Right atrium auricular region (tissue), 2 donors: ENCODE measurements around the gene ZNF521. TPM values are rescaled to one million over a fixed set of nuclear protein-coding genes. Genes with fewer than 3 reads are reported as not detected.

Experiments
- DNase-seq: peaks from one replicate; pipeline ENCODE4 v3.0.0-alpha.2; 2019; ENCODE audit warnings: low spot score
- H3K27ac ChIP-seq, 2 donors: fragments of 200-600 bp; sonication (generic); 1 replicate in 1 of 2; 2 replicates in 1 of 2; pipeline ENCODE4 v1.5.1; 2016 to 2019
- H3K27me3 ChIP-seq, 2 donors: fragments of 200-600 bp; sonication (generic); one replicate each; pipeline versions ENCODE4 v1.5.1 to v1.6.0; 2017 to 2019
- H3K36me3 ChIP-seq: fragments of 200-600 bp; sonication (generic); one replicate; pipeline ENCODE4 v1.5.1; 2016
- H3K4me1 ChIP-seq, 2 donors: fragments of 200-600 bp; sonication (generic); one replicate each; pipeline versions ENCODE4 v1.5.1 to v1.6.0; 2017 to 2019
- H3K4me3 ChIP-seq, 2 donors: fragments of 200-600 bp; sonication (generic); 1 replicate in 1 of 2; 2 replicates in 1 of 2; pipeline ENCODE4 v1.5.1; 2017 to 2019; ENCODE audit warnings: mild to moderate bottlenecking in 1 of 2, moderate library complexity in 1 of 2
- H3K9me3 ChIP-seq, 2 donors: fragments of 200-600 bp; sonication (generic); one replicate each; pipeline ENCODE4 v1.5.1; 2019
- CTCF ChIP-seq, 2 donors: fragments of 200-600 bp; sonication (generic); IDR thresholded peaks; one replicate each; pipeline ENCODE4 v1.5.1; 2019; ENCODE audit warnings: antibody characterized with exemption in 2 of 2
- total RNA-seq, 2 donors: library from RNA; depleted of rRNA; stranded (reverse); fragments of >200 nt; gene quantifications; one replicate each; pipeline ENCODE4 v1.1.0, GENCODE V29; 2016

The ZNF521 gene
- total RNA-seq, 2 donors from 2014 or later, result 36.1 to 37.5 TPM

- no peaks in the 10 kb centered on the region for H3K4me1 ChIP-seq
- no peaks in the 10 kb centered on the region for H3K27me3 ChIP-seq
- no peak for TF ChIP-seq CTCF (IDR thresholded peaks at IDR 0.05)
- DNase-seq, result no peak
- peaks cover 0 to 8% of the 10 kb centered on the region in 2 donors for H3K9me3 ChIP-seq
- H3K4me3 ChIP-seq, result no peak overlapping the region
- H3K36me3 ChIP-seq, result no peaks in the 10 kb centered on the region
- no peak overlapping the region for H3K27ac ChIP-seq
Measured at GRCh38 chr18:25016666-25017065, 335.3 kb downstream of the ZNF521 start.

- Histone ChIP-seq H3K36me3 (no peaks in the 10 kb centered on the region), H3K4me1 (no peaks in the 10 kb centered on the region), H3K4me3 (no peak overlapping the region), H3K27me3 (no peaks in the 10 kb centered on the region), H3K9me3 (peaks cover 0 to 3% of the 10 kb centered on the region in 2 donors), H3K27ac (no peak overlapping the region)
- no peak for DNase-seq
- TF ChIP-seq CTCF (IDR thresholded peaks at IDR 0.05), result no peak
Measured at GRCh38 chr18:25016181-25016580, 335.8 kb downstream of the ZNF521 start.
